HepG2 (cell line): Measurements from ENCODE around the gene PIEZO2. TPM values are rescaled to one million over a fixed set of nuclear protein-coding genes. Genes with fewer than 3 reads are reported as not detected.

Experiments used
- ATAC-seq: fragments of 200-7000 bp; cut with Tn5 transposase; 3 replicates; pipeline ENCODE4 v1.9.1; 2020; ENCODE audit warnings: mild to moderate bottlenecking, moderate library complexity
- BruUV-seq: library from RNA; stranded (reverse); fragments of 400-500 nt; replicated peaks from 2 replicates; lab custom pipeline; 2021; lab: Mats Ljungman, UMichigan
- CTCF ChIA-PET: fragments of 300-600 bp; formaldehyde crosslinking; extraction: SDS; loops from one replicate; lab custom pipeline; 2021; ENCODE audit warnings: low total read pairs, inconsistent platforms, low intra/inter-chr PET ratio; lab: Yijun Ruan, JAX
- POLR2A ChIA-PET: fragments of 350-600 bp; sonication (Branson Sonifier 250); formaldehyde crosslinking; loops from one replicate; lab custom pipeline; 2020; ENCODE audit warnings: antibody characterized with exemption, inconsistent platforms; lab: Yijun Ruan, JAX
- DNase-seq: peaks from one replicate; pipeline ENCODE4 v3.0.0-alpha.2; 2015; ENCODE audit warnings: low spot score
- FAIRE-seq: peaks from 3 replicates; lab custom pipeline; 2011; peaks lifted over from hg19 to GRCh38; lab: Jason Lieb, UNC
- H2AFZ ChIP-seq: one replicate; pipeline ENCODE4 v1.6.1; 2011; ENCODE audit warnings: low read length, inconsistent platforms
- H3K27ac ChIP-seq: fragments of 300-600 bp; 3 replicates; pipeline ENCODE4 v1.8.0; 2011; ENCODE audit warnings: mixed run types, mild to moderate bottlenecking, mixed read lengths, low read length, inconsistent platforms; ENCODE audit not compliant: insufficient read depth; ENCODE audit errors: extremely low read length
- H3K27me3 ChIP-seq, 2 experiments: fragments of 200-600 bp in 1 of 2; 2 replicates in 1 of 2; 3 replicates in 1 of 2; pipeline versions ENCODE4 v1.6.0 to v1.8.0; 2011; ENCODE audit warnings: low read length in 2 of 2, mild to moderate bottlenecking in 2 of 2, moderate library complexity in 2 of 2, inconsistent platforms in 1 of 2; ENCODE audit not compliant: insufficient read depth in 2 of 2, control insufficient read depth in 1 of 2
- H3K36me3 ChIP-seq, 2 experiments: fragments of 200-600 bp in 1 of 2; replicated peaks in 1 of 2; 2 replicates in 1 of 2; 3 replicates in 1 of 2; pipeline versions ENCODE4 v1.5.1 to v1.8.0; 2011; ENCODE audit warnings: low read length in 2 of 2, inconsistent platforms in 1 of 2; ENCODE audit not compliant: insufficient read depth in 2 of 2, control insufficient read depth in 1 of 2
- H3K4me1 ChIP-seq: 2 replicates; pipeline ENCODE4 v1.5.1; 2012; ENCODE audit warnings: low read length, inconsistent platforms; ENCODE audit not compliant: insufficient read depth
- H3K4me2 ChIP-seq: 2 replicates; pipeline ENCODE4 v1.6.0; 2011; ENCODE audit warnings: low read depth, low read length, inconsistent platforms
- H3K4me3 ChIP-seq, 3 experiments: fragments of 200-600 bp in 1 of 3; sonication (generic), shearing (Covaris generic) in 1 of 3; replicated peaks in 1 of 3; 2 replicates each; pipeline ENCODE4 v1.5.1; 2011 to 2016; ENCODE audit warnings: low read length in 3 of 3, inconsistent platforms in 2 of 3, low read depth in 2 of 3, mild to moderate bottlenecking in 2 of 3, control low read depth in 1 of 3, mixed read lengths in 1 of 3; ENCODE audit not compliant: insufficient read depth in 1 of 3
- H3K79me2 ChIP-seq: one replicate; pipeline ENCODE4 v1.6.1; 2011; ENCODE audit warnings: low read length, inconsistent platforms; ENCODE audit not compliant: insufficient read depth
- H3K9ac ChIP-seq: 2 replicates; pipeline ENCODE4 v1.6.0; 2011; ENCODE audit warnings: mild to moderate bottlenecking, low read depth, low read length, inconsistent platforms; ENCODE audit not compliant: insufficient read depth
- H3K9me3 ChIP-seq: 2 replicates; pipeline ENCODE4 v1.5.1; 2012; ENCODE audit warnings: mild to moderate bottlenecking, low read length
- H4K20me1 ChIP-seq: 2 replicates; pipeline ENCODE4 v1.6.0; 2011; ENCODE audit warnings: inconsistent platforms, mild to moderate bottlenecking, low read length, moderate library complexity; ENCODE audit not compliant: insufficient read depth
- ARID2 ChIP-seq: sonication (generic); formaldehyde crosslinking; IDR thresholded peaks from 2 replicates; pipeline ENCODE4 v1.8.1; 2022; ENCODE audit warnings: mild to moderate bottlenecking, missing genetic modification reagents, borderline replicate concordance
- CTCF ChIP-seq: sonication (generic); formaldehyde crosslinking; IDR thresholded peaks from 2 replicates; pipeline ENCODE4 v1.5.0; 2020; ENCODE audit warnings: mild to moderate bottlenecking, missing genetic modification reagents, moderate library complexity
- FOXC1 ChIP-seq: sonication (generic); formaldehyde crosslinking; IDR thresholded peaks from 2 replicates; pipeline ENCODE4 v1.8.0; 2022; ENCODE audit warnings: mild to moderate bottlenecking, missing genetic modification reagents, borderline replicate concordance
- FUBP1 ChIP-seq: sonication (generic); formaldehyde crosslinking; IDR thresholded peaks from 2 replicates; pipeline ENCODE4 v1.5.1; 2020; ENCODE audit warnings: missing genetic modification reagents, mild to moderate bottlenecking, borderline replicate concordance
- POLR2AphosphoS5 ChIP-seq: IDR thresholded peaks from 2 replicates; pipeline ENCODE4 v1.6.1; 2012; ENCODE audit warnings: low read depth, low read length
- STAG1 ChIP-seq: sonication (generic); formaldehyde crosslinking; IDR thresholded peaks from 2 replicates; pipeline ENCODE4 v1.4.0; 2020; ENCODE audit warnings: missing genetic modification reagents
- ZFP1 ChIP-seq: IDR thresholded peaks from 2 replicates; pipeline ENCODE4 v1.6.1; 2016
- ZFY ChIP-seq: sonication (generic); formaldehyde crosslinking; IDR thresholded peaks from 2 replicates; pipeline ENCODE4 v1.4.0; 2020; ENCODE audit warnings: missing genetic modification reagents
- ZNF30 ChIP-seq: sonication (generic); formaldehyde crosslinking; IDR thresholded peaks from 2 replicates; pipeline ENCODE4 v1.5.0; 2020; ENCODE audit warnings: mild to moderate bottlenecking, missing genetic modification reagents
- ZNF317 ChIP-seq: sonication (generic); formaldehyde crosslinking; IDR thresholded peaks from 2 replicates; pipeline ENCODE4 v1.5.0; 2020; ENCODE audit warnings: mild to moderate bottlenecking, missing genetic modification reagents
- ZNF552 ChIP-seq: sonication (generic); formaldehyde crosslinking; IDR thresholded peaks from 2 replicates; pipeline ENCODE4 v1.9.0; 2022; ENCODE audit warnings: missing genetic modification reagents, mild to moderate bottlenecking, borderline replicate concordance
- ZNF7 ChIP-seq: IDR thresholded peaks from 2 replicates; pipeline ENCODE4 v1.6.1; 2016; ENCODE audit warnings: missing biosample characterization, missing genetic modification reagents
- ZNF782 ChIP-seq: sonication (generic); formaldehyde crosslinking; IDR thresholded peaks from 2 replicates; pipeline ENCODE4 v1.4.0; 2020; ENCODE audit warnings: missing genetic modification reagents, mild to moderate bottlenecking, borderline replicate concordance
- ZNF790 ChIP-seq: sonication (generic); formaldehyde crosslinking; IDR thresholded peaks from 2 replicates; pipeline ENCODE4 v1.8.0; 2022; ENCODE audit warnings: missing genetic modification reagents, mild to moderate bottlenecking, borderline replicate concordance
- WGBS: methylation state at CpG from one replicate; pipeline ENCODE4 v1.1.6; 2017; ENCODE audit warnings: low lambda C conversion rate; 5-methylcytosine and 5-hydroxymethylcytosine counted together
- in situ Hi-C: cut with HindIII; loops from 2 replicates; pipeline ENCODE4 v1.10.0; 2017; ENCODE audit warnings: low pct_unique_long_range_greater_than_20kb; ENCODE audit not compliant: extremely low pct_ligation_motif_present
- intact Hi-C: fragments of 100-400 bp; cut with micrococcal nuclease; formaldehyde crosslinking; loops from one replicate; pipeline ENCODE4 v1.10.0; 2022; ENCODE audit not compliant: unreplicated experiment
- polyA plus RNA-seq, 8 experiments: library from polyadenylated mRNA; depleted of rRNA in 3 of 8; stranded (reverse) in 7 of 8; unstranded in 1 of 8; fragments of >200 nt; fragmentation: Illumina TruSeq in 4 of 8; extraction: Trizol in 4 of 8; gene quantifications; 2 replicates each; pipeline versions ENCODE4 v1.2.1 to v1.2.3, GENCODE V29; 2011 to 2016; ENCODE audit warnings: low read depth in 4 of 8, missing spikeins in 1 of 8, mixed read lengths in 1 of 8; ENCODE audit not compliant: insufficient read depth in 1 of 8
- total RNA-seq, 5 experiments: library from RNA; depleted of rRNA; stranded (reverse); fragments of >200 nt; fragmentation: Illumina TruSeq; extraction: Trizol; gene quantifications; 2 replicates each; pipeline ENCODE4 v1.2.3, GENCODE V29; 2016; ENCODE audit warnings: low read depth in 1 of 5
- TF ChIP-seq, protein P1 (sequence below): fragments of 450-650 bp; IDR thresholded peaks from 2 replicates; pipeline ENCODE4 v1.6.1; 2016

Gene PIEZO2
- total and polyA plus RNA-seq, 2 of the 13 experiments (the other 11 are each of a cell fraction or from before 2014, with no cell fraction given), result 15.2 to 27.2 TPM

DNA sequence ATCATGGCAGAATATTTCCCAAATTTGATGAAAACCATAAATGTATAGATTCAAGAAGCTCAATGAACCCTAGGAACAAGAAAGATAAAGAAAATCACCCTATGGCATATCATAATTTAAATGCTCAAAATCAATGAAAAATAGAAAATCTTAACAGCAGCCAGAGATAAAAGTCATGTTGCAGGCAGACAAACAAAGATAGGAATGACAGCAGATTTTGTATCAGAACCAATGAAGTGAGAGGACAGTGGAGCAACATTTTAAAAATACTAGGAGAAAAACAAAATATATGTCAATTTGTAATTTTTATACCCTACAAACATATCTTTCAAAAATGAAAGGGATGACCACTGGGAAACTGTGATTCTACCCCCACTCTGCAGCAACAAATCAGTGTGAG lies 203.3 kb downstream of the PIEZO2 start:
- Histone ChIP-seq H3K9me3 (peaks cover 22% of the 10 kb centered on the region), H3K4me3 (no peak overlapping the region), H3K36me3 (0 out of 5 replicates have a peak, but pooled peaks cover 0 to 1% of the 10 kb centered on the region in 2 experiments), H3K27ac (no peak overlapping the region), H3K79me2 (no peaks in the 10 kb centered on the region), H3K27me3 (no peaks in the 10 kb centered on the region), H3K4me1 (no peaks in the 10 kb centered on the region; the same call in 1 of the 2 replicates), H2AFZ (no peak overlapping the region), H4K20me1 (no peaks in the 10 kb centered on the region), H3K4me2 (no peak overlapping the region), H3K9ac (no peak overlapping the region)
- ATAC-seq (no peak), DNase-seq (no peak), FAIRE-seq (no peak)
- intact Hi-C loops, result no loop called here
- in situ Hi-C loops, result no loop called here
- CTCF ChIA-PET, result no interaction called here
- TF ChIP-seq ZNF317 (CRISPR knock-in tag) (peak; percentile 100), ZFP1 (CRISPR knock-in tag) (peak; percentile 82; the same call in 1 of the 2 replicates), ZNF790 (CRISPR knock-in tag) (no peak), ZNF7 (peak; percentile 45; the same call in 1 of the 2 replicates), ZFY (no peak)
- POLR2A ChIA-PET, result no interaction called here
- BruUV-seq, result no TSS peak

DNA sequence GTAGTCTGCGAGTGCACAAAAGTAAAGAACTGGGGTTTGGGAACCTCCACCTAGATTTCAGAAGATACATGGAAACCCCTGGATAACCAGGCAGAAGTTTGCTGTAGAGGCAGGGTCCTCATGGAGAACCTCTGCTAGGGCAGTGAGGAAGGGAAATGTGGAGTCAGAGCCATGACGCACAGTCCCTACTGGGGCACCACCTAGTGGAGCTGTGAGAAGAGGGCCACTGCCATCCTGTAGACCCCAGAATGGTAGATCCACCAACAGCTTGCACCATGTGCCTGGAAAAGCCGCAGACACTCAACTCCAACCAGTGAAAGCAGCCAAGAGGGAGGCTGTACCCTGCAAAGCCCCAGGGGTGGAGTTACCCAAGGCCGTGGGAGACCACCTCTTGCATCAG lies 206.4 kb downstream of the PIEZO2 start:
- H3K36me3 ChIP-seq, result 0 out of 5 replicates have a peak, but pooled peaks cover 0 to 1% of the 10 kb centered on the region in 2 experiments
- in situ Hi-C loops (no loop called here), intact Hi-C loops (no loop called here)
- peak; percentile 6 for DNase-seq
- H3K27me3 ChIP-seq, result no peaks in the 10 kb centered on the region
- FAIRE-seq, result no peak
- peak; percentile 45; the same call in 2 of the 3 replicates for ATAC-seq
- no peak overlapping the region for H2AFZ ChIP-seq
- no peak overlapping the region for H3K27ac ChIP-seq
- H3K9me3 ChIP-seq, result peaks cover 22% of the 10 kb centered on the region
- H4K20me1 ChIP-seq, result no peaks in the 10 kb centered on the region
- H3K4me3 ChIP-seq, result no peak overlapping the region
- H3K9ac ChIP-seq, result no peak overlapping the region
- POLR2A ChIA-PET, result no interaction called here
- H3K4me2 ChIP-seq, result no peak overlapping the region
- CTCF ChIA-PET, result no interaction called here
- H3K79me2 ChIP-seq, result no peaks in the 10 kb centered on the region
- no peaks in the 10 kb centered on the region; the same call in 1 of the 2 replicates for H3K4me1 ChIP-seq
- BruUV-seq, result no TSS peak
- 90% methylated on average over 3 of the region's 4 CpGs for WGBS
- TF ChIP-seq FOXC1 (CRISPR knock-in tag) (no peak), FUBP1 (CRISPR knock-in tag) (no peak), ZNF30 (CRISPR knock-in tag) (no peak), POLR2AphosphoS5 (no peak), STAG1 (CRISPR knock-in tag) (peak; percentile 67), ARID2 (no peak), CTCF (CRISPR knock-in tag) (peak; percentile 55), ZNF782 (CRISPR knock-in tag) (no peak), ZNF552 (CRISPR knock-in tag) (no peak)
- TF ChIP-seq, protein P1, sequence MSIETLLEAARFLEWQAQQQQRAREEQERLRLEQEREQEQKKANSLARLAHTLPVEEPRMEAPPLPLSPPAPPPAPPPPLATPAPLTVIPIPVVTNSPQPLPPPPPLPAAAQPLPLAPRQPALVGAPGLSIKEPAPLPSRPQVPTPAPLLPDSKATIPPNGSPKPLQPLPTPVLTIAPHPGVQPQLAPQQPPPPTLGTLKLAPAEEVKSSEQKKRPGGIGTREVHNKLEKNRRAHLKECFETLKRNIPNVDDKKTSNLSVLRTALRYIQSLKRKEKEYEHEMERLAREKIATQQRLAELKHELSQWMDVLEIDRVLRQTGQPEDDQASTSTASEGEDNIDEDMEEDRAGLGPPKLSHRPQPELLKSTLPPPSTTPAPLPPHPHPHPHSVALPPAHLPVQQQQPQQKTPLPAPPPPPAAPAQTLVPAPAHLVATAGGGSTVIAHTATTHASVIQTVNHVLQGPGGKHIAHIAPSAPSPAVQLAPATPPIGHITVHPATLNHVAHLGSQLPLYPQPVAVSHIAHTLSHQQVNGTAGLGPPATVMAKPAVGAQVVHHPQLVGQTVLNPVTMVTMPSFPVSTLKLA, result no peak
